ENCODE results near the gene TNFRSF19. TPM values are rescaled to one million over a fixed set of nuclear protein-coding genes. Genes with fewer than 3 reads are reported as not detected.

The TNFRSF19 gene
- total and polyA plus RNA-seq, 2 of the 4 experiments (the other 2 are of a cell fraction) = 18.6 to 26.3 TPM

- dilution Hi-C loops (cut with HindIII; ENCODE audit: low sequenced_read_pairs, unreplicated experiment) = no loop called here
- H3K36me3 ChIP-seq (ENCODE audit: control insufficient read depth, insufficient read depth, low read length) = peaks cover 6% of the 10 kb centered on the region; the same call in 1 of the 2 replicates
Measured at GRCh38 chr13:23724196-23724970, 154.2 kb downstream of the TNFRSF19 start.

More at GRCh38 chr13:23724196-23724970, 154.2 kb downstream of the TNFRSF19 start:
- ChIA-PET POLR2A (ENCODE audit: unreplicated experiment) (no interaction called here), CTCF (no interaction called here)
- peak overlapping the region; percentile 35 for H3K14ac ChIP-seq (replicated peaks; ENCODE audit: low read depth, low read length)
- no peaks in the 10 kb centered on the region for H4K20me1 ChIP-seq (ENCODE audit: insufficient read depth, low read length)
- peaks cover 22% of the 10 kb centered on the region for H3K4me1 ChIP-seq (ENCODE audit: control insufficient read depth, insufficient read depth, low read length)
- peak overlapping the region; percentile 52 for H4K5ac ChIP-seq (ENCODE audit: low read depth, low read length)
- H2AFZ ChIP-seq (replicated peaks; ENCODE audit: low read length, poor library complexity) = peak overlapping the region; percentile 62
- no peak; the same call in 1 of the 2 replicates for ATAC-seq (ENCODE audit: low read depth)
- H2BK15ac ChIP-seq (ENCODE audit: low read depth, low read length) = peak overlapping the region; percentile 79; the same call in 2 of the 3 replicates
- no peak overlapping the region for H3K4me3 ChIP-seq (ENCODE audit: insufficient read depth, low read depth, low read length)
- peak overlapping the region; percentile 75 for H2AK9ac ChIP-seq (replicated peaks; ENCODE audit: low read depth, low read length, poor library complexity)
- in situ Hi-C loops (cut with MboI; ENCODE audit: low sequenced_read_pairs) (no loop called here), intact Hi-C loops (cut with micrococcal nuclease) (no loop called here)
- no peaks in the 10 kb centered on the region for H3K27me3 ChIP-seq (ENCODE audit: control insufficient read depth, insufficient read depth, low read length)
- peak overlapping the region; percentile 81 for H3K4ac ChIP-seq (ENCODE audit: low read depth, low read length)
- H3K27ac ChIP-seq (ENCODE audit: insufficient read depth, low read length) = peak overlapping the region; percentile 90
- no peaks in the 10 kb centered on the region for H3K9me3 ChIP-seq (ENCODE audit: control insufficient read depth, insufficient read depth, low read length)
- 34% methylated on average over 2 of the region's 7 CpGs; no CpG with 5 or more reads in 1 of the 2 experiments for WGBS, 2 experiments (ENCODE audit: extremely low coverage in 2 of 2, insufficient read length in 1 of 2)
- H4K91ac ChIP-seq (ENCODE audit: insufficient read depth, low read depth, low read length) = peak overlapping the region; percentile 75
- H3K56ac ChIP-seq (ENCODE audit: extremely low read depth, insufficient read depth, low read length) = no peak overlapping the region
- peak overlapping the region; percentile 8; the same call in 1 of the 2 replicates for H3K23ac ChIP-seq (ENCODE audit: low read depth, low read length)
- TF ChIP-seq RCOR1 (IDR thresholded peaks at IDR 0.05; ENCODE audit: insufficient replicate concordance, low read length) (peak; percentile 49), POLR2A (IDR thresholded peaks at IDR 0.05; ENCODE audit: low read depth, low read length) (no peak), BHLHE40 (IDR thresholded peaks at IDR 0.05; ENCODE audit: low read depth, low read length) (no peak), NFE2L2 (IDR thresholded peaks at IDR 0.05; ENCODE audit: low read depth, low read length) (0 out of 2 replicates have a peak, but pooled peaks have one; percentile 24), FOS (IDR thresholded peaks at IDR 0.05; ENCODE audit: low read depth, low read length) (no peak), RAD21 (IDR thresholded peaks at IDR 0.05; ENCODE audit: low read length) (no peak), MAFK (IDR thresholded peaks at IDR 0.05; ENCODE audit: low read depth, low read length) (no peak), CHD1 (IDR thresholded peaks at IDR 0.05; ENCODE audit: low read depth, low read length) (no peak)
- peak overlapping the region; percentile 69 for H3K18ac ChIP-seq (ENCODE audit: low read depth, low read length)
- H2AK5ac ChIP-seq (ENCODE audit: low read depth, low read length) = peak overlapping the region; percentile 70
- H3K9me1 ChIP-seq (ENCODE audit: insufficient read depth, low read length) = peaks cover 16% of the 10 kb centered on the region; the same call in 1 of the 2 replicates
- peak overlapping the region; percentile 32 to 67 for H4K8ac ChIP-seq (ENCODE audit: low read depth in 2 of 2, low read length in 2 of 2)
- no peak overlapping the region for H3K9ac ChIP-seq (ENCODE audit: low read depth, low read length)
- H2BK120ac ChIP-seq (ENCODE audit: low read depth, low read length) = peak overlapping the region; percentile 79
- peak overlapping the region; percentile 60 for H2BK5ac ChIP-seq (ENCODE audit: low read depth, low read length, poor library complexity, severe bottlenecking)
- no peaks in the 10 kb centered on the region for H3K79me1 ChIP-seq (ENCODE audit: low read depth in 1 of 2, low read length in 2 of 2)
- peak; percentile 71 for DNase-seq
- H3K4me2 ChIP-seq (ENCODE audit: low read depth, low read length) = no peak overlapping the region
- H2BK20ac ChIP-seq (ENCODE audit: low read depth, low read length) = peak overlapping the region; percentile 45; the same call in 1 of the 2 replicates
- no TSS peak for BruUV-seq (replicated peaks)

Other genes starting within 250 kb of the TNFRSF19 start
- gene SACS, start 136.7 kb upstream of the TNFRSF19 start, total RNA-seq (2012; rRNA removed) = 121 and 174 TPM in 2 replicates
- 12.1 and 14.7 TPM in 2 replicates for gene SACS, start 136.7 kb upstream of the TNFRSF19 start, polyA plus RNA-seq (2012; rRNA removed)

Measured in IMR-90 (cell line).